HepG2 (cell line): Measurements from ENCODE around the gene ACTR1A. TPM values are rescaled to one million over a fixed set of nuclear protein-coding genes. Genes with fewer than 3 reads are reported as not detected.

Experiments
- ARNT ChIP-seq: fragments of 450-650 bp; IDR thresholded peaks from 2 replicates; pipeline ENCODE4 v1.6.1; 2017
- BRF2 ChIP-seq: sonication (generic); formaldehyde crosslinking; IDR thresholded peaks from 2 replicates; pipeline ENCODE4 v1.8.1; 2022; ENCODE audit warnings: mild to moderate bottlenecking, missing genetic modification reagents
- CHD4 ChIP-seq: fragments of 200-600 bp; sonication (generic); IDR thresholded peaks from 2 replicates; pipeline ENCODE4 v1.7.0; 2017; ENCODE audit warnings: mild to moderate bottlenecking, low read length, borderline replicate concordance
- CTCF ChIP-seq: sonication (generic); formaldehyde crosslinking; IDR thresholded peaks from 2 replicates; pipeline ENCODE4 v1.5.0; 2020; ENCODE audit warnings: mild to moderate bottlenecking, missing genetic modification reagents, moderate library complexity
- EZH2 ChIP-seq: conservative IDR thresholded peaks from 2 replicates; pipeline ENCODE4 v1.6.1; 2012; ENCODE audit warnings: mild to moderate bottlenecking, low read depth, low read length, moderate library complexity
- HMG20A ChIP-seq: IDR thresholded peaks from 2 replicates; pipeline ENCODE4 v1.6.1; 2016; ENCODE audit warnings: borderline replicate concordance
- HMGXB4 ChIP-seq, 2 experiments: sonication (generic) in 1 of 2; formaldehyde crosslinking in 1 of 2; IDR thresholded peaks; 2 replicates each; pipeline versions ENCODE4 v1.4.0 to v1.6.1; 2018 to 2020; ENCODE audit warnings: missing genetic modification reagents in 2 of 2, borderline replicate concordance in 1 of 2, low read depth in 1 of 2, mild to moderate bottlenecking in 1 of 2, missing biosample characterization in 1 of 2
- JARID2 ChIP-seq: sonication (generic); formaldehyde crosslinking; IDR thresholded peaks from 2 replicates; pipeline ENCODE4 v1.8.1; 2023; ENCODE audit warnings: missing genetic modification reagents, inconsistent platforms; ENCODE audit not compliant: insufficient replicate concordance
- NFIC ChIP-seq: IDR thresholded peaks from 2 replicates; pipeline ENCODE4 v1.6.1; 2012; ENCODE audit warnings: mild to moderate bottlenecking, low read length, inconsistent platforms
- NR0B2 ChIP-seq: sonication (generic); formaldehyde crosslinking; IDR thresholded peaks from 2 replicates; pipeline ENCODE4 v1.4.0; 2020; ENCODE audit warnings: mild to moderate bottlenecking, missing genetic modification reagents
- SIX1 ChIP-seq: sonication (generic); formaldehyde crosslinking; IDR thresholded peaks from 2 replicates; pipeline ENCODE4 v1.4.0; 2020; ENCODE audit warnings: missing genetic modification reagents, borderline replicate concordance
- SP2 ChIP-seq: sonication (generic); formaldehyde crosslinking; IDR thresholded peaks from 2 replicates; pipeline ENCODE4 v1.5.1; 2020; ENCODE audit warnings: mild to moderate bottlenecking, missing genetic modification reagents
- TAF15 ChIP-seq: fragments of 200-400 bp; formaldehyde crosslinking; IDR thresholded peaks from one replicate; pipeline ENCODE4 v1.6.1; 2018; ENCODE audit warnings: mild to moderate bottlenecking, low read depth, low read length; ENCODE audit not compliant: poor library complexity, severe bottlenecking
- ZMAT5 ChIP-seq: sonication (generic); formaldehyde crosslinking; IDR thresholded peaks from 2 replicates; pipeline ENCODE4 v1.5.0; 2020; ENCODE audit warnings: mild to moderate bottlenecking, low read depth, missing genetic modification reagents, borderline replicate concordance
- ZMYM2 ChIP-seq: sonication (generic); formaldehyde crosslinking; IDR thresholded peaks from 2 replicates; pipeline ENCODE4 v1.8.0; 2022; ENCODE audit warnings: mild to moderate bottlenecking, missing genetic modification reagents
- ZNF30 ChIP-seq: sonication (generic); formaldehyde crosslinking; IDR thresholded peaks from 2 replicates; pipeline ENCODE4 v1.5.0; 2020; ENCODE audit warnings: mild to moderate bottlenecking, missing genetic modification reagents
- ZNF333 ChIP-seq: sonication (generic); formaldehyde crosslinking; IDR thresholded peaks from 2 replicates; pipeline ENCODE4 v1.4.0; 2020; ENCODE audit warnings: mild to moderate bottlenecking, missing genetic modification reagents, borderline replicate concordance
- ZNF383 ChIP-seq: sonication (generic); formaldehyde crosslinking; IDR thresholded peaks from 2 replicates; pipeline ENCODE4 v1.4.0; 2020; ENCODE audit warnings: missing genetic modification reagents, mild to moderate bottlenecking, borderline replicate concordance
- ZNF441 ChIP-seq: sonication (generic); formaldehyde crosslinking; IDR thresholded peaks from 2 replicates; pipeline ENCODE4 v1.7.0; 2021; ENCODE audit warnings: missing genetic modification reagents, borderline replicate concordance
- ZNF570 ChIP-seq: sonication (generic); formaldehyde crosslinking; IDR thresholded peaks from 2 replicates; pipeline ENCODE4 v1.4.0; 2020; ENCODE audit warnings: mild to moderate bottlenecking, missing genetic modification reagents, borderline replicate concordance
- ZNF598 ChIP-seq: sonication (generic); formaldehyde crosslinking; IDR thresholded peaks from 2 replicates; pipeline ENCODE4 v1.5.1; 2020; ENCODE audit warnings: mild to moderate bottlenecking, missing genetic modification reagents, borderline replicate concordance
- ZNF619 ChIP-seq: sonication (generic); formaldehyde crosslinking; IDR thresholded peaks from 2 replicates; pipeline ENCODE4 v1.4.0; 2020; ENCODE audit warnings: mild to moderate bottlenecking, missing genetic modification reagents
- ZNF629 ChIP-seq: sonication (generic); formaldehyde crosslinking; conservative IDR thresholded peaks from 2 replicates; pipeline ENCODE4 v1.5.0; 2020; ENCODE audit warnings: missing genetic modification reagents
- polyA plus RNA-seq, 8 experiments: library from polyadenylated mRNA; depleted of rRNA in 3 of 8; stranded (reverse) in 7 of 8; unstranded in 1 of 8; fragments of >200 nt; fragmentation: Illumina TruSeq in 4 of 8; extraction: Trizol in 4 of 8; gene quantifications; 2 replicates each; pipeline versions ENCODE4 v1.2.1 to v1.2.3, GENCODE V29; 2011 to 2016; ENCODE audit warnings: low read depth in 4 of 8, missing spikeins in 1 of 8, mixed read lengths in 1 of 8; ENCODE audit not compliant: insufficient read depth in 1 of 8
- total RNA-seq, 5 experiments: library from RNA; depleted of rRNA; stranded (reverse); fragments of >200 nt; fragmentation: Illumina TruSeq; extraction: Trizol; gene quantifications; 2 replicates each; pipeline ENCODE4 v1.2.3, GENCODE V29; 2016; ENCODE audit warnings: low read depth in 1 of 5

The ACTR1A gene
- total and polyA plus RNA-seq, 2 of the 13 experiments (the other 11 are each of a cell fraction or from before 2014, with no cell fraction given), result 59.6 to 62.8 TPM

GRCh38 chr10:102434394-102435132, 67.9 kb downstream of the ACTR1A start (continued):
- no peak for TF ChIP-seq NFIC
- no peak for TF ChIP-seq ZNF570 (CRISPR knock-in tag)
- no peak for TF ChIP-seq ZNF598 (CRISPR knock-in tag)
- no peak for TF ChIP-seq SIX1
- peak; percentile 23 to 34; a peak in 1 of 4 replicates for TF ChIP-seq HMGXB4 (CRISPR knock-in tag; IDR thresholded peaks at IDR 0.05; ENCODE audit: borderline replicate concordance in 1 of 2, low read depth in 1 of 2)
- TF ChIP-seq ARNT, result no peak
- no peak for TF ChIP-seq HMG20A (CRISPR knock-in tag)
- no peak for TF ChIP-seq ZMAT5 (CRISPR knock-in tag)
- TF ChIP-seq ZMYM2, result no peak
- no peak for TF ChIP-seq BRF2 (CRISPR knock-in tag)
- TF ChIP-seq NR0B2, result no peak
- TF ChIP-seq ZNF619 (CRISPR knock-in tag), result no peak
- TF ChIP-seq JARID2 (CRISPR knock-in tag), result no peak
- no peak for TF ChIP-seq EZH2
- no peak for TF ChIP-seq ZNF383 (CRISPR knock-in tag)
- TF ChIP-seq CTCF (CRISPR knock-in tag), result no peak; the same call in 1 of the 2 replicates
- no peak for TF ChIP-seq ZNF333 (CRISPR knock-in tag)
- TF ChIP-seq ZNF30 (CRISPR knock-in tag), result no peak
- peak; percentile 22; the same call in 1 of the 2 replicates for TF ChIP-seq ZNF441 (CRISPR knock-in tag)
- TF ChIP-seq TAF15, result no peak
- no peak for TF ChIP-seq ZNF629 (CRISPR knock-in tag)
- no peak for TF ChIP-seq SP2
- no peak for TF ChIP-seq CHD4
